ENCODE results near the gene C5AR2.
"Not testable (repeated sequence)": the region's sequence is repeated elsewhere in the genome, so short reads cannot be mapped to it uniquely, and the experiment has no call there.

Gene C5AR2

DNA sequence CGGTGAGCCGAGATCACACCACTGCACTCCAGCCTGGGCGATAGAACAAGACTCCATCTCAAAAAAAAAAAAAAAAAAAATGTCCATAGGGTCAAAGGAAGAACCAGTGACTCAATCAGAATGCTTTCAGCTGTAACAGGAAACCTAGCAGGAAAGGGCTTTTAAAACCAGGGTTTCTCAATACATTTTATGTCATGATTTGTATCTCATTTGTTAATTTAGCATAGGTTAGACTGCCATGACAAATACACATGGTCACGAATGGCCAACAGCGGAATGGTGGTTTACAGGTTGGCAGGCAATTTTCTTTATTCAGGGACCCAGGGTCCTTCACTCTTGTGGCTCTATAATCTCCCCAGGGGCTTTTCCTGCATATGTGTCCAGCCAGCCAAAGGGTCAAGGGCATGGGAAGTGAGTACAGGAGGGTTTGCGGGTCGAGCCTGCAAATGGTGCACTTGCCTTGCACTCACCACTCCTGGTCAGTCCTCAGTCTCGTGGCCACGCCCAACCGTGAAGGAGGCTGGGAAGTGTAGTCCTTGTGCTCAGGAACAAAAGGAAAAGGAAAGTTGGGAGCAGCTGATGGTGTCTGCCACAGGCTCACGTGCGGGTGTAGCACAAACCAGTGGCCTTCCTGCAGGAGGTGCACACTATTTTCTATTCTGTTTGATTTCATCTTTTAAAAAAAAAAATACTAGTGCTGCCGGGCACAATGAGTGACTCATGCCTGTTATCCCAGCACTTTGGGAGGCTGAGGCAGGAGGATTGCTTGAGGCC lies 32.0 kb downstream of the C5AR2 start:
- peak; percentile 23 to 82 (median 66) for DNase-seq

DNA sequence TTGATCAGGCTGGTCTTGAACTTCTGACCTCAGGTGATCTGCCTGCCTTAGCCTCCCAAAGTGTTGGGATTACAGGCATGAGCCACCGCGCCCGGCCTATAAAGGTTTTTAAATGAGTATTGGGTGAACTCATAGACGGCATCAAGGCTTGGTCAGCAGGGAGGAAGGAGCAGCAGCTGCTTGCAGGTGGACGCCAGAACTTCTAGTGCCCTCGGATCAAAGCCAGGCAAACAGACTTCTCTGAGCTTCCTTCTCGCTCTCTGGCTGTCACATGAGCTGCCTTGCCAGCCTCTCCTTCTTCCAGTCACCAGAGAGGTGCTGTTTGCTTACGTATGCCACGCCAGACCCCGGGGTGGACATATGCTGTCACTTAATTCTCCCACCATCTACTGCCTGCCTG lies 33.5 kb downstream of the C5AR2 start:
- DNase-seq = not testable (repeated sequence)

DNA sequence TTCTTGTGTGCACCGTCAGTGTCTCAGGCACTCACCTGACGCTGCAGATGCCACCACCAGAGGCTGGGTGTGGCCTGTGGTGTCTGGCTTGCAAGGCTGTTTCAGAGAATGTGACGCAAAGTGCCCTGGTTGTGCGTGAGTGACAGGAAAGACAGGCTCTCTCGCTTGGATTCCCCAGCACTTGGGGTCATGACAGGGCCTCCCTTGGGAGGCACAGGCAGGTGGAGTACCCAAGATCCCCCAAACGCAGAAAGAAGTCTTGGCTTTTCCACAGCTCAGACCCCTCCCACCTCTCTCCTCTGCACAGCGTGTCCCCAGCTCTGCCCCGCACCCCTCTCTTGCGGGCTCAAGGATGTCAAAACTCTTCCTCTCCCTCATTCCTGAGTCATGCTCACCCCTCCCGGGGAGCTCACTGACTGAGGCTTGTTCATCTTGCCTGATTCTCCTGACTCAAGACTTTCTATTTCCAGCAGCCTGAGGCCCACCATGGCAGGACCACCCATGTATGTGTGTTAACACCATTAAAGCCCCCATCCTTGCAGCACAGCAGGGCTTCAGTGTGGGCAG lies 38.2 kb downstream of the C5AR2 start:
- peak; percentile 83 to 90 (median 86) for DNase-seq

GRCh38 chr19:47371261-47371660 lies 39.3 kb downstream of the C5AR2 start:
- no peak for DNase-seq

- no peak for DNase-seq
These were observed 40.6 kb downstream of the C5AR2 start for GRCh38 chr19:47372603-47373002.

DNA sequence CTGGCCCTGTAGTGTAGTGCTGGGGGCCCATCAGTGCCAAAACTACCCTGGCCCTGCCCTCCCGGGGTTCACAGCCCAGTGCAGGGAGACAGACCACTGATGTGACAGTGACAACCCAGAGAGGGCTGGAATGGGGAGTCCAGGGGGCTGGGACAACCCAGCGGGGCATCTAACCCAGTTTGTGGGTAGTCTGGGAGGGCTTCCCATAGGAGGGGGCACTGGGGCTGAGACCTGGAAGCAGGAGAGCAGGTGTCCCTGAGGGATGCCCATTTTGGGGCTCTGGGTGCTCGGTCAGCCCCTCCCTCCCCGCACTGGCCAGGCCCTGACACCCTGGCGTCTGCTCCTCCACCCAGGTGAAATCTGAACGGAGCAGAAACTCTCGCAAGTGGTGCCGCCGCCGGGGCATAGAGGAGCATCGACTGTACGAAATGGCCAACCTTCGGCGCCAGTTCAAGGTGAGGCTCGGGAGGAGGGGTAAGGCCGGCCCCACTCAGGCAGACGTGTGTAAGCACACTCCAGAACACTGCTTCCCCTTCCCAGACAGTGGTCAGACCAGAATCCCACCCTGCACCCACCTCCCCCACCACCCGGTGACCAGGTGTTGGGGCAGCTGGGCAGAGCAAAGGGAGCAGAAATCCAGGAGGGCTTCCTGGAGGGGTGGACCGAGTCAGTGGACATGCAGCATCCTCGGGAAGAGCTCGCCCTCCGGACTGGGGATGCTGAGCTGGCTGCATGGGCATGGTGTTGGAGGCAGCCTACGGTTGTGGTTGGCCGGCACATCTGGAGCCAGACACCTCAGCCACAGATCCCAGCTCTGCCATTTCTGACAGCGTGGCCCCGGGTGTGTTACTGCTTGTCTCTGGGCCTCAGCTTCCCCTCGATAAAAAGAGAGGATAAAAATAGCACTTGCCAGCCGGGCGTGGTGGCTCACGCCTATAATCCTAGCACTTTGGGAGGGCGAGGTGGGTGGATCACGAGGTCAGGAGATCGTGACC lies 41.6 kb downstream of the C5AR2 start:
- DNase-seq = no peak

DNA sequence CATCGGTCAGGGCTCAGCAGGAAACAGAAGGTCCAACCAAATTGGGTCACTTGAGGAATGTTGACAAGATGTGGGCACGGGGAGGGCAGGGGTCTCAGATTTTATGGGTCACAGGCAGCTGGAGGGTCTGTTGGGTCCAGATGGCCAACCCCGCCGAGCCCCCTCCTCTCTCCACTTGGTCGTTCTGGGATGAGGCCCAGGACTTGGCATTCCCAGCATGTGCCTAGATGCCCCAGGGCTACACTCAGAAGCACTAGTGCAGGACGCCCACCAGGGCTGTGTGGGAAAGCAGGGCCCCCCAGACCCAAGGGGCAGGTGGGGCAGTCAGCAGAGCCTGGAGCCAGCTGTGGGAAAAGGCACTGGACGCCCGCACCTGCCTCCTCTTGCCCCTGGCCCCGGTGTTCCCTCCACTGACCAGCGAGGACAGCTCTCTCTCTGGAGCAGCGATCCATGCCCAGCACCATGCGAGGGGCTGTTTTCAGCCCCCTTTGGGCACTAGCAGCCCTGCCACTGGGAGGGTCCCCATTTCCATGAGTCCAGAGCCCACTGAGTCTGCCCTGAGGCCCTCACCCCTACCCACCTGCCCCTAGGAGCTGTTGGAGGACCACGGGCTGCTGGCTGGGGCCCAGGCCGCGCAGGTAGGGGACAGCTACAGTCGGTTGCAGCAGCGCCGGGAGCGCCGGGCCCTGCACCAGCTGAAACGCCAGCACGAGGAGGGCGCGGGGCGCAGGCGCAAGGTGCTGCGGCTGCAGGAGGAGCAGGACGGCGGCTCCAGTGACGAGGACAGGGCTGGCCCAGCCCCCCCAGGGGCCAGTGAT lies 43.1 kb downstream of the C5AR2 start:
- no peak for DNase-seq

- no peak for DNase-seq
These were observed 44.0 kb downstream of the C5AR2 start for GRCh38 chr19:47375694-47376588.

DNA sequence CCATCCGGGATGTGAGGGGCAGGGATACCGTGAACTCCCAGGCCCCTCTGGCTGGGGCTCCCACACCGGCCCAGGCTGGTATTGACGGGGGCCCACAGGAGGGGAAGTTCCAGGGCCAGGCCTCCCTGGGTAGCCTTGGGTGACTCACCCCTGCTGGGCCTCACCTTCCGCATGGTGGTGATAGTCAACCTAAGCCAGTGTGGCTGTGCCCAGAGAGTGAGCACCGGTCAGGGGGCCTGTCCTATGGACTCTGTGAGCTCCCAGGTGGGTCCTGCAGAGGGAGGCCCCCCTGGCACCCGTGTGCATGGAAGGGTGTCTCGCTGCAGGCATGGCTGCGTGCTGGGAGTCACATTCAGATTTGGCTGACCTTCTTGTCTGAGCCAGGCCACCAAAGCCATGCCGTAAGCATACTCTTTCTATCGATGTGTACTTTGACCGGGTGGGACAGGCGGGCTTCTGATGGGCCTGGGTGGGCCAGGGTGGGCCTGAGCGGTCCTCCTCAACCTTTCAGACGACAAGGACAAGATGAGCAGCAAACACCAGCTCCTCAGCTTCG lies 44.7 kb downstream of the C5AR2 start:
- DNase-seq = peak in 3 of 4 experiments; percentile 26 to 54 (median 39)

- DNase-seq = no peak
These were observed 45.3 kb downstream of the C5AR2 start for GRCh38 chr19:47377208-47377701.

- DNase-seq = no peak
These were observed 45.8 kb downstream of the C5AR2 start for GRCh38 chr19:47377801-47378200.

GRCh38 chr19:47378246-47378645 lies 46.3 kb downstream of the C5AR2 start:
- no peak for DNase-seq

GRCh38 chr19:47379381-47379938 lies 47.5 kb downstream of the C5AR2 start:
- no peak for DNase-seq

GRCh38 chr19:47380559-47380958 lies 48.6 kb downstream of the C5AR2 start:
- no peak for DNase-seq

GRCh38 chr19:47381121-47381520 lies 49.1 kb downstream of the C5AR2 start:
- no peak for DNase-seq

- peak; percentile 64 to 81 (median 75) for DNase-seq
These were observed 49.8 kb downstream of the C5AR2 start for GRCh38 chr19:47381653-47382279.

GRCh38 chr19:47383890-47384289 lies 51.9 kb downstream of the C5AR2 start:
- DNase-seq = not testable (repeated sequence)

DNA sequence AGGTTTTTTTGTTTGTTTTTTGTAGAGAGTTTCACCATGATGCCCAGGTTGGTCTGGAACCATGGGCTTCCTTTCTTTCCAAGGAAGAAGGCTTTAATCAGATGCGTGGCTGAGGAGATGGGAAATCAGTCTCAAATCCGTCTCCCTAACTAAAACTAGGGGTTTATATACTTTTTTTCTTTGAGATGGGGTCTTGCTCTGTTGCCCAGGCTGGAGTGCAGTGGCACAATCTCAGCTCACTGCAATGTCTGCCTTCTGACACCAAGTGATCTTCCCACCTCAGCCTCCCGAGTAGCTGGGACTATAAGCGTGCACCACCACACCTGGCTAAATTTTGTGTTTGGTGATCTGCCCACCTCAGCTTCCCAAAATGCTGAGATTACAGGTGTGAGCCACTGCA lies 52.6 kb downstream of the C5AR2 start:
- DNase-seq = not testable (repeated sequence)

DNA sequence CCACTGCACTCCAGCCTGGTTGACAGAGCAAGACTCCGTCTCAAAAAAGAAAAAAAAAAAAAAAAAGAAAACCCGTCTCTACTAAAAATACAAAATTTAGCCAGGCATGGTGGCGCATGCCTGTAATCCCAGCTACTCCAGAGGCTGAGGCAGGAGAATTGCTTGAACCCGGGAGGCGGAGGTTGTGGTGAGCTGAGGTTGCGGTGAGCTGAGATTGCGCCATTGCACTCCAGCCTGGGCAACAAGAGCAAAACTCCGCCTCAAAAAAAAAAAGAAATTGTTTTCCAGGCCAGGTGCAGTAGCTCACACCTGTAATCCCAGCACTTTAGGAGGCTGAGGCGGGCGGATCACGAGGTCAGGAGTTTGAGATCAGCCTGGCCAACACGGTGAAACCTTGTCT lies 54.6 kb downstream of the C5AR2 start:
- DNase-seq = not testable (repeated sequence)

DNA sequence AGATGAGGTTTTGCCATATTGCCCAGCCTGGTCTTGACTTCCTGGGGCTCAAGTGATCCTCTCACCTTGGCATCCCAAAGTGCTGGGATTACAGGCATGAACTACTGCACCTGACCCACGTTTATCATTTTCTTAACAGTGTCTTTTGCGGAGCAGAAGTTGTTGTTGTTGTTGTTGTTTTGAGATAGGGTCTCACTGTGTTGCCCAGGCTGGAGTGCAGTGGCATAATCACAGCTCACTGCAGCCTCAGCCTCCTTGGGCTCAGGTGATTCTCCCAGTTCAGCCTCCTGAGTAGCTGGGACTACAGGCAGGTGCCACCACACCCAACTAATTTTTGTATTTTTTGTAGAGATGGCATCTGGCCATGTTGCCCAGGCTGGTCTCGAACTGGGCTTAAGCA lies 55.6 kb downstream of the C5AR2 start:
- not testable (repeated sequence) for DNase-seq
